H7 (cell line): Measurements from ENCODE around the gene TECPR1. TPM values are rescaled to one million over a fixed set of nuclear protein-coding genes. Genes with fewer than 3 reads are reported as not detected.
A peak's percentile ranks its signal among the peaks of the same experiment; 100 is the strongest.

Experiments
- DNase-seq: peaks from one replicate; pipeline ENCODE4 v3.0.0; 2012
- H3K27me3 ChIP-seq: 2 replicates; pipeline ENCODE4 v1.6.0; 2011; ENCODE audit warnings: mild to moderate bottlenecking, low read length; ENCODE audit not compliant: control insufficient read depth, insufficient read depth
- H3K36me3 ChIP-seq: replicated peaks from 2 replicates; pipeline ENCODE4 v1.5.1; 2011; ENCODE audit warnings: low read length; ENCODE audit not compliant: control insufficient read depth, insufficient read depth
- H3K4me3 ChIP-seq: 2 replicates; pipeline ENCODE4 v1.5.1; 2011; ENCODE audit warnings: low read depth, mild to moderate bottlenecking, control low read depth, low read length, moderate library complexity; ENCODE audit not compliant: insufficient read depth
- total RNA-seq: library from RNA; depleted of rRNA; stranded (reverse); fragments of >200 nt; shearing (Covaris generic); gene quantifications from 2 replicates; pipeline ENCODE4 v1.2.3, GENCODE V29; 2014

The TECPR1 gene
- total RNA-seq, 1 experiment from 2014 or later = 13.7 TPM

- H3K36me3 ChIP-seq = no peaks in the 10 kb centered on the region; the same call in 1 of the 2 replicates
- no peaks in the 10 kb centered on the region; the same call in 1 of the 2 replicates for H3K27me3 ChIP-seq
- H3K4me3 ChIP-seq = no peak overlapping the region
- DNase-seq = peak; percentile 64
Measured at GRCh38 chr7:98286701-98287485, 34.9 kb upstream of the TECPR1 start.

- Histone ChIP-seq H3K27me3 (no peaks in the 10 kb centered on the region; the same call in 1 of the 2 replicates), H3K4me3 (no peak overlapping the region), H3K36me3 (no peaks in the 10 kb centered on the region)
- peak; percentile 67 for DNase-seq
Measured at GRCh38 chr7:98286093-98286539, 34.1 kb upstream of the TECPR1 start.

GRCh38 chr7:98285157-98286092 lies 33.4 kb upstream of the TECPR1 start:
- DNase-seq = peak; percentile 46
- Histone ChIP-seq H3K27me3 (no peaks in the 10 kb centered on the region; the same call in 1 of the 2 replicates), H3K36me3 (no peaks in the 10 kb centered on the region), H3K4me3 (no peak overlapping the region)

- DNase-seq = peak; percentile 58
- Histone ChIP-seq H3K36me3 (no peaks in the 10 kb centered on the region), H3K4me3 (no peak overlapping the region), H3K27me3 (no peaks in the 10 kb centered on the region; the same call in 1 of the 2 replicates)
Measured at GRCh38 chr7:98284335-98285036, 32.5 kb upstream of the TECPR1 start.

GRCh38 chr7:98283887-98284222 lies 31.8 kb upstream of the TECPR1 start:
- no peak overlapping the region for H3K4me3 ChIP-seq
- DNase-seq = peak; percentile 42
- H3K27me3 ChIP-seq = no peaks in the 10 kb centered on the region; the same call in 1 of the 2 replicates
- no peaks in the 10 kb centered on the region for H3K36me3 ChIP-seq

GRCh38 chr7:98283127-98283886 lies 31.3 kb upstream of the TECPR1 start:
- peak; percentile 39 for DNase-seq
- H3K27me3 ChIP-seq = no peaks in the 10 kb centered on the region; the same call in 1 of the 2 replicates
- H3K4me3 ChIP-seq = no peak overlapping the region
- H3K36me3 ChIP-seq = no peaks in the 10 kb centered on the region

GRCh38 chr7:98282703-98283102 lies 30.7 kb upstream of the TECPR1 start:
- Histone ChIP-seq H3K27me3 (no peaks in the 10 kb centered on the region; the same call in 1 of the 2 replicates), H3K4me3 (peak overlapping the region; percentile 70), H3K36me3 (no peaks in the 10 kb centered on the region)
- DNase-seq = no peak

GRCh38 chr7:98281757-98282606 lies 29.9 kb upstream of the TECPR1 start:
- no peaks in the 10 kb centered on the region; the same call in 1 of the 2 replicates for H3K27me3 ChIP-seq
- H3K36me3 ChIP-seq = no peaks in the 10 kb centered on the region
- DNase-seq = peak; percentile 84
- peak overlapping the region; percentile 70 for H3K4me3 ChIP-seq

GRCh38 chr7:98280791-98281756 lies 29.0 kb upstream of the TECPR1 start, which contains the start of gene BRI3:
Gene BRI3 (plus strand): TSS chr7:98281686. CDS start chr7:98281796, 110 bp downstream.
- peak; percentile 99 for DNase-seq
- Histone ChIP-seq H3K4me3 (peak within 1 kb of the TSS; percentile 70), H3K27me3 (no peaks in the 10 kb centered on the region; the same call in 1 of the 2 replicates), H3K36me3 (no peaks in the 10 kb centered on the region)

- Histone ChIP-seq H3K4me3 (peak overlapping the region; percentile 42), H3K36me3 (no peaks in the 10 kb centered on the region)
- no peak for DNase-seq
Measured at GRCh38 chr7:98280296-98280695, 28.3 kb upstream of the TECPR1 start.

GRCh38 chr7:98278936-98279335 lies 26.9 kb upstream of the TECPR1 start:
- Histone ChIP-seq H3K27me3 (no peaks in the 10 kb centered on the region; the same call in 1 of the 2 replicates), H3K4me3 (no peak overlapping the region), H3K36me3 (no peaks in the 10 kb centered on the region)
- no peak for DNase-seq

More at GRCh38 chr7:98280296-98280695, 28.3 kb upstream of the TECPR1 start:
- H3K27me3 ChIP-seq = no peaks in the 10 kb centered on the region; the same call in 1 of the 2 replicates

GRCh38 chr7:98278408-98278807 lies 26.4 kb upstream of the TECPR1 start:
- Histone ChIP-seq H3K36me3 (no peaks in the 10 kb centered on the region), H3K4me3 (no peak overlapping the region), H3K27me3 (no peaks in the 10 kb centered on the region; the same call in 1 of the 2 replicates)
- peak; percentile 46 for DNase-seq
